GM23338 (cell line): ENCODE data around the gene IQUB. TPM values are rescaled to one million over a fixed set of nuclear protein-coding genes. Genes with fewer than 3 reads are reported as not detected.

ENCODE experiments used
- ATAC-seq: fragments of 200-7000 bp; cut with Tn5 transposase; 3 replicates; pipeline ENCODE4 v1.9.1; 2020
- DNase-seq: peaks from one replicate; pipeline ENCODE4 v3.0.0-alpha.2; 2015; ENCODE audit warnings: low spot score
- H2AFZ ChIP-seq: fragments of 200-600 bp; sonication (generic); 2 replicates; pipeline ENCODE4 v1.8.0; 2016; ENCODE audit warnings: antibody characterized with exemption, mild to moderate bottlenecking, moderate library complexity
- H3F3A ChIP-seq: fragments of 200-600 bp; sonication (generic); replicated peaks from 2 replicates; pipeline ENCODE4 v1.8.0; 2017; ENCODE audit warnings: antibody characterized with exemption, mixed run types, low read depth
- H3K27ac ChIP-seq: fragments of 200-600 bp; sonication (generic); 2 replicates; pipeline ENCODE4 v1.6.1; 2016; ENCODE audit warnings: low read depth
- H3K27me3 ChIP-seq: fragments of 200-600 bp; sonication (generic); 2 replicates; pipeline ENCODE4 v1.8.0; 2016; ENCODE audit warnings: mild to moderate bottlenecking, mixed run types, moderate library complexity; ENCODE audit not compliant: insufficient read depth
- H3K36me3 ChIP-seq: fragments of 200-600 bp; sonication (generic); 2 replicates; pipeline ENCODE4 v1.8.0; 2016; ENCODE audit warnings: mild to moderate bottlenecking; ENCODE audit not compliant: insufficient read depth
- H3K4me1 ChIP-seq: fragments of 200-600 bp; sonication (generic); 2 replicates; pipeline ENCODE4 v1.8.0; 2016; ENCODE audit warnings: mild to moderate bottlenecking, moderate library complexity; ENCODE audit not compliant: insufficient read depth
- H3K4me2 ChIP-seq: fragments of 200-600 bp; sonication (generic); 2 replicates; pipeline ENCODE4 v1.7.1; 2017; ENCODE audit warnings: mixed run types
- H3K4me3 ChIP-seq: fragments of 200-600 bp; sonication (generic); 2 replicates; pipeline ENCODE4 v1.6.1; 2016; ENCODE audit warnings: mixed run types
- H3K79me2 ChIP-seq: fragments of 200-600 bp; sonication (generic); replicated peaks from 2 replicates; pipeline ENCODE4 v1.8.0; 2017; ENCODE audit warnings: mild to moderate bottlenecking; ENCODE audit not compliant: insufficient read depth
- H3K9me2 ChIP-seq: fragments of 200-600 bp; sonication (generic); 2 replicates; pipeline ENCODE4 v1.8.0; 2017; ENCODE audit not compliant: insufficient read depth
- H4K20me1 ChIP-seq: fragments of 200-600 bp; sonication (generic); replicated peaks from 2 replicates; pipeline ENCODE4 v1.8.0; 2017; ENCODE audit warnings: mild to moderate bottlenecking; ENCODE audit not compliant: insufficient read depth
- H3K27ac Mint-ChIP-seq: 2 replicates; pipeline ENCODE4 v1.8.0; 2020; ENCODE audit warnings: inconsistent platforms, mild to moderate bottlenecking, moderate library complexity, mixed read lengths
- H3K27me3 Mint-ChIP-seq: 3 replicates; pipeline ENCODE4 v1.8.0; 2022; ENCODE audit warnings: low read depth, mild to moderate bottlenecking, moderate library complexity, mixed read lengths, inconsistent platforms; ENCODE audit not compliant: insufficient read depth, poor library complexity
- H3K36me3 Mint-ChIP-seq: 3 replicates; pipeline ENCODE4 v1.8.0; 2021; ENCODE audit warnings: low read depth, mild to moderate bottlenecking, inconsistent platforms, moderate library complexity, mixed read lengths
- H3K4me1 Mint-ChIP-seq: 3 replicates; pipeline ENCODE4 v1.8.0; 2020; ENCODE audit warnings: mild to moderate bottlenecking, inconsistent platforms, mixed read lengths
- H3K4me3 Mint-ChIP-seq: 3 replicates; pipeline ENCODE4 v1.8.0; 2021; ENCODE audit warnings: moderate library complexity, mild to moderate bottlenecking, inconsistent platforms, mixed read lengths
- H3K9me3 Mint-ChIP-seq: 3 replicates; pipeline ENCODE4 v1.8.0; 2020; ENCODE audit warnings: moderate library complexity, mild to moderate bottlenecking, inconsistent platforms, mixed read lengths
- CREB1 ChIP-seq: fragments of 250-450 bp; sonication (Bioruptor Pico); IDR thresholded peaks from 2 replicates; pipeline ENCODE4 v1.5.0; 2020; ENCODE audit warnings: low read depth, mild to moderate bottlenecking, moderate library complexity
- CTCF ChIP-seq, 2 experiments: fragments of 200-600 bp in 1 of 2; sonication (generic) in 1 of 2; conservative IDR thresholded peaks; 2 replicates each; pipeline versions ENCODE4 v1.5.1 to v1.6.1; 2016 to 2017; ENCODE audit warnings: antibody characterized with exemption in 2 of 2, low read depth in 2 of 2, mild to moderate bottlenecking in 2 of 2, moderate library complexity in 1 of 2
- EZH2 ChIP-seq: fragments of 200-600 bp; sonication (generic); IDR thresholded peaks from one replicate; pipeline ENCODE4 v1.8.0; 2017; ENCODE audit warnings: antibody characterized with exemption, mild to moderate bottlenecking, low read depth; ENCODE audit not compliant: unreplicated experiment
- EZH2phosphoT487 ChIP-seq: fragments of 200-600 bp; sonication (generic); IDR thresholded peaks from one replicate; pipeline ENCODE4 v1.8.1; 2018; ENCODE audit warnings: antibody characterized with exemption; ENCODE audit not compliant: unreplicated experiment
- JUNB ChIP-seq: IDR thresholded peaks from one replicate; pipeline ENCODE4 v1.6.1; 2016; ENCODE audit warnings: antibody characterized with exemption; ENCODE audit not compliant: unreplicated experiment
- NANOG ChIP-seq: IDR thresholded peaks from 2 replicates; pipeline ENCODE4 v1.6.1; 2016; ENCODE audit warnings: antibody characterized with exemption, borderline replicate concordance
- POLR2AphosphoS5 ChIP-seq: IDR thresholded peaks from 2 replicates; pipeline ENCODE4 v1.6.1; 2016; ENCODE audit warnings: antibody characterized with exemption, low read depth
- STAT1 ChIP-seq: IDR thresholded peaks from one replicate; pipeline ENCODE4 v1.6.1; 2016; ENCODE audit warnings: antibody characterized with exemption; ENCODE audit not compliant: unreplicated experiment
- ZNF114 ChIP-seq: fragments of 250-450 bp; sonication (Bioruptor Pico); IDR thresholded peaks from 2 replicates; pipeline ENCODE4 v1.5.0; 2020; ENCODE audit warnings: mild to moderate bottlenecking, moderate library complexity
- ZNF331 ChIP-seq: fragments of 250-450 bp; sonication (Bioruptor Pico); IDR thresholded peaks from 2 replicates; pipeline ENCODE4 v1.5.0; 2020; ENCODE audit warnings: low read depth, mild to moderate bottlenecking, moderate library complexity
- ZNF462 ChIP-seq: fragments of 250-450 bp; sonication (Bioruptor Pico); IDR thresholded peaks from 2 replicates; pipeline ENCODE4 v1.5.0; 2020; ENCODE audit warnings: mild to moderate bottlenecking, moderate library complexity
- polyA plus RNA-seq: library from polyadenylated mRNA; unstranded; fragments of >200 nt; fragmentation: Nextera tagmentation; extraction: Ambion mirVana; gene quantifications from 2 replicates; pipeline ENCODE4 v1.2.1, GENCODE V29; 2016
- total RNA-seq: library from RNA; depleted of rRNA; stranded (reverse); fragments of >200 nt; shearing (Covaris generic); gene quantifications from 2 replicates; pipeline ENCODE4 v1.2.3, GENCODE V29; 2014
- TF ChIP-seq, protein P1 (sequence below): IDR thresholded peaks from one replicate; pipeline ENCODE4 v1.6.1; 2018; ENCODE audit warnings: antibody characterized with exemption; ENCODE audit not compliant: unreplicated experiment

Gene IQUB
- total and polyA plus RNA-seq, 2 experiments from 2014 or later: 0.79 to 1.1 TPM

GRCh38 chr7:123558289-123558874 lies 24.0 kb upstream of the IQUB start (continued):
- TF ChIP-seq, protein P1, sequence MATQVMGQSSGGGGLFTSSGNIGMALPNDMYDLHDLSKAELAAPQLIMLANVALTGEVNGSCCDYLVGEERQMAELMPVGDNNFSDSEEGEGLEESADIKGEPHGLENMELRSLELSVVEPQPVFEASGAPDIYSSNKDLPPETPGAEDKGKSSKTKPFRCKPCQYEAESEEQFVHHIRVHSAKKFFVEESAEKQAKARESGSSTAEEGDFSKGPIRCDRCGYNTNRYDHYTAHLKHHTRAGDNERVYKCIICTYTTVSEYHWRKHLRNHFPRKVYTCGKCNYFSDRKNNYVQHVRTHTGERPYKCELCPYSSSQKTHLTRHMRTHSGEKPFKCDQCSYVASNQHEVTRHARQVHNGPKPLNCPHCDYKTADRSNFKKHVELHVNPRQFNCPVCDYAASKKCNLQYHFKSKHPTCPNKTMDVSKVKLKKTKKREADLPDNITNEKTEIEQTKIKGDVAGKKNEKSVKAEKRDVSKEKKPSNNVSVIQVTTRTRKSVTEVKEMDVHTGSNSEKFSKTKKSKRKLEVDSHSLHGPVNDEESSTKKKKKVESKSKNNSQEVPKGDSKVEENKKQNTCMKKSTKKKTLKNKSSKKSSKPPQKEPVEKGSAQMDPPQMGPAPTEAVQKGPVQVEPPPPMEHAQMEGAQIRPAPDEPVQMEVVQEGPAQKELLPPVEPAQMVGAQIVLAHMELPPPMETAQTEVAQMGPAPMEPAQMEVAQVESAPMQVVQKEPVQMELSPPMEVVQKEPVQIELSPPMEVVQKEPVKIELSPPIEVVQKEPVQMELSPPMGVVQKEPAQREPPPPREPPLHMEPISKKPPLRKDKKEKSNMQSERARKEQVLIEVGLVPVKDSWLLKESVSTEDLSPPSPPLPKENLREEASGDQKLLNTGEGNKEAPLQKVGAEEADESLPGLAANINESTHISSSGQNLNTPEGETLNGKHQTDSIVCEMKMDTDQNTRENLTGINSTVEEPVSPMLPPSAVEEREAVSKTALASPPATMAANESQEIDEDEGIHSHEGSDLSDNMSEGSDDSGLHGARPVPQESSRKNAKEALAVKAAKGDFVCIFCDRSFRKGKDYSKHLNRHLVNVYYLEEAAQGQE: no peak
- TF ChIP-seq ZNF331 (CRISPR knock-in tag): no peak
- TF ChIP-seq STAT1: no peak
- TF ChIP-seq POLR2AphosphoS5: no peak
- no peak for TF ChIP-seq NANOG
- no peak for TF ChIP-seq JUNB
- no peak for TF ChIP-seq CREB1 (CRISPR knock-in tag)
- TF ChIP-seq EZH2phosphoT487: no peak
- TF ChIP-seq EZH2: no peak

GRCh38 chr7:123557398-123558288 lies 23.2 kb upstream of the IQUB start, which contains the start of gene NDUFA5:
TSS of gene NDUFA5 (minus strand) at chr7:123557818. CDS start at chr7:123557795, 23 bp downstream.
- H3K36me3 Mint-ChIP-seq: peaks cover 9% of the 10 kb centered on the region
- ATAC-seq: peak; percentile 96
- no peaks in the 10 kb centered on the region; the same call in 1 of the 3 replicates for H3K4me1 Mint-ChIP-seq
- TF ChIP-seq NANOG (no peak), ZNF114 (CRISPR knock-in tag) (no peak), EZH2 (no peak), CTCF (conservative IDR thresholded peaks at IDR 0.05; ENCODE audit: low read depth in 2 of 2) (no peak), ZNF331 (CRISPR knock-in tag) (no peak), JUNB (no peak), ZNF462 (CRISPR knock-in tag) (no peak), STAT1 (no peak)

More at GRCh38 chr7:123557398-123558288, 23.2 kb upstream of the IQUB start, which contains the start of gene NDUFA5:
- H3K9me3 Mint-ChIP-seq: no peaks in the 10 kb centered on the region
- peak; percentile 100 for DNase-seq
- Histone ChIP-seq H3K4me3 (peak within 1 kb of the TSS; percentile 76), H3K4me1 (peaks cover 10% of the 10 kb centered on the region; the same call in 1 of the 2 replicates), H3K4me2 (peak within 1 kb of the TSS; percentile 95), H3K9me2 (no peaks in the 10 kb centered on the region), H3K36me3 (peaks cover 4% of the 10 kb centered on the region), H3F3A (no peaks in the 10 kb centered on the region), H3K27ac (peak within 1 kb of the TSS; percentile 73), H4K20me1 (no peaks in the 10 kb centered on the region; the same call in 1 of the 2 replicates), H3K27me3 (no peaks in the 10 kb centered on the region), H3K79me2 (peaks cover 46% of the 10 kb centered on the region), H2AFZ (peak within 1 kb of the TSS; percentile 72)
- H3K27ac Mint-ChIP-seq: no peak within 1 kb of the TSS
- H3K4me3 Mint-ChIP-seq: no peak within 1 kb of the TSS
- no peaks in the 10 kb centered on the region for H3K27me3 Mint-ChIP-seq
